ENCODE results near the gene ZNF692. TPM values are rescaled to one million over a fixed set of nuclear protein-coding genes. Genes with fewer than 3 reads are reported as not detected.

ZNF692 gene
- total and polyA plus RNA-seq, 2 of the 13 experiments (the other 11 are each of a cell fraction or from before 2014, with no cell fraction given): 27.3 to 45.8 TPM

- H3K36me3 ChIP-seq (replicated peaks in 1 of 2; ENCODE audit: control insufficient read depth in 1 of 2, insufficient read depth in 2 of 2, low read length in 2 of 2): no peaks in the 10 kb centered on the region
- FAIRE-seq: no peak
- no peak overlapping the region for H3K4me2 ChIP-seq (ENCODE audit: low read depth, low read length)
- no peak for DNase-seq (ENCODE audit: low spot score)
- no peak overlapping the region for H2AFZ ChIP-seq (ENCODE audit: low read length)
- H3K9me3 ChIP-seq (ENCODE audit: low read length): no peaks in the 10 kb centered on the region
- ATAC-seq: no peak
- intact Hi-C loops (cut with micrococcal nuclease; ENCODE audit: unreplicated experiment) (no loop called here), in situ Hi-C loops (cut with HindIII; ENCODE audit: extremely low pct_ligation_motif_present, low pct_unique_long_range_greater_than_20kb) (no loop called here)
- no peak overlapping the region for H3K27ac ChIP-seq (ENCODE audit: extremely low read length, insufficient read depth, low read length)
- H3K4me1 ChIP-seq (ENCODE audit: insufficient read depth, low read length): no peaks in the 10 kb centered on the region
- no peak overlapping the region for H3K4me3 ChIP-seq (replicated peaks in 1 of 3; ENCODE audit: insufficient read depth in 1 of 3, low read depth in 2 of 3, low read length in 3 of 3)
- 0% methylated on average over 1 of the region's 1 CpG for WGBS (ENCODE audit: low lambda C conversion rate)
- H3K9ac ChIP-seq (ENCODE audit: insufficient read depth, low read depth, low read length): no peak overlapping the region
- ChIA-PET CTCF (ENCODE audit: low intra/inter-chr PET ratio, low total read pairs) (no interaction called here), POLR2A (interaction anchor here (1.4 kb wide), 1 partner anchor 13 kb away, joined by 4 read pairs; the partner anchor contains the start of gene PGBD2)
- no peaks in the 10 kb centered on the region for H3K79me2 ChIP-seq (ENCODE audit: insufficient read depth, low read length)
- peaks cover 0 to 3% of the 10 kb centered on the region in 2 experiments; a peak in 3 of 5 replicates for H3K27me3 ChIP-seq (ENCODE audit: control insufficient read depth in 1 of 2, insufficient read depth in 2 of 2, low read length in 2 of 2)
- no peaks in the 10 kb centered on the region for H4K20me1 ChIP-seq (ENCODE audit: insufficient read depth, low read length)
- BruUV-seq (replicated peaks): no TSS peak
- TF ChIP-seq ZGPAT (CRISPR knock-in tag; IDR thresholded peaks at IDR 0.05) (no peak), PITX1 (CRISPR knock-in tag; IDR thresholded peaks at IDR 0.05) (no peak), FUBP1 (CRISPR knock-in tag; IDR thresholded peaks at IDR 0.05; ENCODE audit: borderline replicate concordance) (no peak), DR1 (CRISPR knock-in tag; IDR thresholded peaks at IDR 0.05) (no peak), AKNA (CRISPR knock-in tag; IDR thresholded peaks at IDR 0.05; ENCODE audit: borderline replicate concordance) (no peak), ZNF672 (CRISPR knock-in tag; IDR thresholded peaks at IDR 0.05) (no peak), THYN1 (CRISPR knock-in tag; IDR thresholded peaks at IDR 0.05; ENCODE audit: borderline replicate concordance, low read depth) (no peak), ZNF30 (CRISPR knock-in tag; IDR thresholded peaks at IDR 0.05) (no peak), TEAD2 (CRISPR knock-in tag; IDR thresholded peaks at IDR 0.05) (no peak), PHF8 (CRISPR knock-in tag; IDR thresholded peaks at IDR 0.05) (no peak), ETS1 (CRISPR knock-in tag; IDR thresholded peaks at IDR 0.05) (no peak), TOE1 (CRISPR knock-in tag; IDR thresholded peaks at IDR 0.05) (no peak), SRSF4 (IDR thresholded peaks at IDR 0.05; ENCODE audit: low read depth, low read length, poor library complexity, severe bottlenecking) (no peak), GTF3A (CRISPR knock-in tag; conservative IDR thresholded peaks at IDR 0.05) (no peak), IKZF1 (IDR thresholded peaks at IDR 0.05) (no peak)
Observed at GRCh38 chr1:248892590-248892989, 33.7 kb upstream of the ZNF692 start.

Data from HepG2 (cell line).